HG02943 (cell line): ENCODE measurements around the gene FADS6.

ENCODE experiments used
- ATAC-seq: cut with Tn5 transposase; IDR thresholded peaks from one replicate; pipeline ENCODE4 v1.9.1; 2021; ENCODE audit warnings: mild to moderate bottlenecking, low read depth, moderate library complexity; ENCODE audit not compliant: unreplicated experiment

Gene FADS6

DNA sequence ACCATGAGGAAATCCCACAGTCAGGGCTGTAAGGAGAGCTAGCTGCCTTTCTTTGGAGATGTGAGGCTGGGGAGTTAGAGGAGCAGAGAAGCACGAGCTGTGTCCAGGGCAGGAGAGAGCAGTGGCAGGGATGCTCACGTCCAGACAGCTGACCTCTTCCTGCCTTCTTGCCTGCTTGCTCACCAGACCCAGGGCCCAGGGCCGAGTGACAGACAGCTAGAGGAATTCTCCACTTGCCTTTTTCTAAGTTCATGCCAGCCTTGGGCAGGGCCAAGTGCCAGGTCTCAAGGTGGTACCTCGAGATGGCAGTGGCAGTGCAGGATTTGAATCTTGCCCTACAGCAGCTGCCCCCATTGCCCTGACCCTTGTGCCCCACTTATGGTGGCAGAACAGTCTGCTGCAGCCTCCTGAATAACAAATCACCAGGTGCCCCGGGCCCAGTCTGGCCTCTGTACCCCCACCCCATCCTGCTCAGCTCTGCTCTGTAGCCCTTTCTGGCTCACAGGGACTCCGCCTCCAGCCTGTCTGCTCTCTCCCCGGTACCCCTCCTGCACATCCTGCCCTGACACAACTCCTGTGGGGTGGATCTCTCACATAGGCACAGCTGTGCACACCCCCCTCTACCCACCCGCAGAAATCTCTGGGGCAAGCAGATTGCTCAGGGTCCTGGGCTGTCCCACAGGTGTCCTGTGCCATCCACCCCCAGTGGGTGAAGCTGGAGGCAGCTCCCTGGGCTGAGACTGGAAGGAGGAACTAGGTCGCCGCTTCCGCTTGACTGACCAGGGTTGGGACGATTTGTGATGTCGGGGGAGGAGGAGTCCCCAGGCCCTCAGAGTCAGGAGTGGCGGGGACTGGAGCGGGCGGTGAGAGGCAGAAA, 59.7 kb downstream of the FADS6 start:
- no peak for ATAC-seq

DNA sequence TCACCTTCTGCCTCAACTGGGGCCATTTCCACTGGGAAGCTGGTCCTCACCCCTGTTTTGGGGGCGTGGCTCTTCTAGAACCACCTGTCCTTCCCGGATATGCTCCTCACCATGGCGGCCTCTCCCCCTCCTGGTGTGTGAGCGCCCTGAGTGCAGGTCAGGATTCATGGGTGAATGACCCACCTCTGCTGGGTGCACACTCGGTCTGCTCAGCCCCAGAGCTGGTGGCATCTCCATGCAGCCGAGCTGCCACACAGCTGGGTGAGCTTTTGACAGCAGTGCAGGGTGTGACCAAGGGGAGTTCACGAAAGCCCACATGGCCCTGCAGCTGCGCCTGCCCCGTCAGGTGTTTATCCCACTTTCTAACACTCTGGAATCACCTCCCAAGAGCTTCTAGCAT, 61.0 kb downstream of the FADS6 start:
- no peak for ATAC-seq

DNA sequence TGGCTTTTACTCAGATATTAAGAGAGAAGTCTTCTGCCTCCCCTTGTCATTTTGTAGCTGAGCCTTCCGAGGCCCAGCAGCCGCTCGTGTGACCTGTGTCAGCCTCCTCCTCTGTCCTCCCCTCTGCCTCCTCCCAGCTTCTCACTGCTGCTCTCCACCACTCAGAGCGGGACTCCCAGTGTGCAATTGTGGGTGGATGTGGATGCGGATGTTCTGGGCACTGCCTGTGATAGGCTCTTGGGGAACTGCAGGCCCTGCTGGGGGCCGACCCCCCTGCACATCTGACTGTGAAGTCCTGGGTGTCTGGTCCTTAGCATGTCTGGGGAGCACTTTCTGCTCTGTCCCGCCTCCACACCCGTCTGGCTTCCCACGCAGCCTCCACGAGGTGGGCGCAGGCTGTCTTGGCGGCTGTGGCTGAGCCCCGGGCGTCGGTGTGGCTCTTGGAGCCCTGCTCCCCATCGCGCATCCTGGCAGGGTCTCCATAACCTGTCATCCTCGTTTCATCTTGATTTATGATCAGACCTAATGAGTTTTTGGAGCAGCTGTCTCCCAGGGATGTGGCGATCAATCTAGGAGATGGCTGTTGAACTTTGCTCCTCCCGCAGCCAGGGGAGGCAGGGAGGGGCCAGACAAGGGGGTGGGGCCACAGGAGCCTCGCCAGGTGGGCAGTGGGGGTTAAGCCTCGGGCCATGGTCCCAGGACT, 61.8 kb downstream of the FADS6 start:
- no peak for ATAC-seq

GRCh38 chr17:74830861-74831260, 62.6 kb downstream of the FADS6 start:
- ATAC-seq, result no peak

- no peak for ATAC-seq
Measured at GRCh38 chr17:74827800-74828199, 65.6 kb downstream of the FADS6 start.
